Activated CD4-positive, alpha-beta T cell treated with anti-CD3 and anti-CD28 coated beads for 36 hours (primary cell): ENCODE data around the gene SCMH1. TPM values are rescaled to one million over a fixed set of nuclear protein-coding genes. Genes with fewer than 3 reads are reported as not detected.
"Not testable (repeated sequence)": the region's sequence is repeated elsewhere in the genome, so short reads cannot be mapped to it uniquely, and the experiment has no call there.

Experiments
- ATAC-seq: fragments of 200-7000 bp; cut with Tn5 transposase; one replicate; pipeline ENCODE4 v1.10.0; 2021; ENCODE audit warnings: mild to moderate bottlenecking, moderate library complexity
- CTCF ChIA-PET: fragments of 350-600 bp; sonication (Branson Sonifier 250); formaldehyde crosslinking; loops from one replicate; lab custom pipeline; 2021; ENCODE audit warnings: antibody characterized with exemption; lab: Charles Lee
- POLR2A ChIA-PET: fragments of 350-600 bp; sonication (Branson Sonifier 250); formaldehyde crosslinking; loops from one replicate; lab custom pipeline; 2021; ENCODE audit warnings: antibody characterized with exemption, inconsistent platforms; lab: Charles Lee
- DNase-seq: peaks from one replicate; pipeline ENCODE4 v3.0.0-alpha.2; 2020
- H3K27ac Mint-ChIP-seq: one replicate; pipeline ENCODE4 v1.8.0; 2021; ENCODE audit warnings: mixed read lengths
- H3K27me3 Mint-ChIP-seq: one replicate; pipeline ENCODE4 v1.8.0; 2021; ENCODE audit warnings: mixed read lengths
- H3K36me3 Mint-ChIP-seq: one replicate; pipeline ENCODE4 v1.8.0; 2021; ENCODE audit warnings: low read depth, mixed read lengths
- H3K4me1 Mint-ChIP-seq: one replicate; pipeline ENCODE4 v1.8.0; 2021; ENCODE audit warnings: mixed read lengths
- H3K4me3 Mint-ChIP-seq: one replicate; pipeline ENCODE4 v1.8.0; 2021; ENCODE audit warnings: mild to moderate bottlenecking, moderate library complexity, mixed read lengths
- H3K9me3 Mint-ChIP-seq: one replicate; pipeline ENCODE4 v1.8.0; 2021; ENCODE audit warnings: low read depth, mixed read lengths
- intact Hi-C, 2 experiments: fragments of 100-400 bp; cut with DNase I in 1 of 2; cut with micrococcal nuclease in 1 of 2; formaldehyde crosslinking; loops; one replicate each; pipeline versions ENCODE4 v1.14.2 to v1.15.1; 2022 to 2024; cut with DNase I, micrococcal nuclease
- total RNA-seq, 2 experiments: library from RNA; stranded (reverse); gene quantifications; one replicate each; pipeline ENCODE4 v1.2.3, GENCODE V29; 2021

SCMH1 gene
- total RNA-seq, 2 experiments from 2014 or later = 23.7 to 31.0 TPM

DNA sequence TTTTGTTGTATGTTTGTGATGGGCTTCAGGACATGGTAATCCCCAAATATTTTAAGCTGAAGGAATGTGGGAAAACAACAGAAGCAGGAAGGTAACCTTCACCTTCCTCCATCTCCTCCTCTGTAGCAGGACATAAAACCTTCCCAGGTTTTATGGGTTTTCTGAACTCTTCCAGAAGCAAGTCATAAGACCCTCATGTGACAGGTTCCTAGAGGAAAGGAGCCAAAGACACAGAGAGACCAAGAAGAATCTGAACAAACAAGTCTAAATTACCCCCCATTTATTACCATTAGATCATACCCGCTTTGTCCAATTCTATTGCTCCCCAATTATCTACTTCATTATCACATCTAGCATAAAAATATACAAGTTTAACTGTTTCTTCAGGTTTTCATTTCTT is 28.8 kb downstream of the SCMH1 start:
- POLR2A ChIA-PET = no interaction called here
- H3K27ac Mint-ChIP-seq = no peak overlapping the region
- H3K27me3 Mint-ChIP-seq = no peaks in the 10 kb centered on the region
- intact Hi-C loops = no loop called here
- H3K36me3 Mint-ChIP-seq = peaks cover 39% of the 10 kb centered on the region
- peaks cover 20% of the 10 kb centered on the region for H3K9me3 Mint-ChIP-seq
- CTCF ChIA-PET = no interaction called here
- peaks cover 5% of the 10 kb centered on the region for H3K4me1 Mint-ChIP-seq
- DNase-seq (no peak), ATAC-seq (no peak)
- no peak overlapping the region for H3K4me3 Mint-ChIP-seq

DNA sequence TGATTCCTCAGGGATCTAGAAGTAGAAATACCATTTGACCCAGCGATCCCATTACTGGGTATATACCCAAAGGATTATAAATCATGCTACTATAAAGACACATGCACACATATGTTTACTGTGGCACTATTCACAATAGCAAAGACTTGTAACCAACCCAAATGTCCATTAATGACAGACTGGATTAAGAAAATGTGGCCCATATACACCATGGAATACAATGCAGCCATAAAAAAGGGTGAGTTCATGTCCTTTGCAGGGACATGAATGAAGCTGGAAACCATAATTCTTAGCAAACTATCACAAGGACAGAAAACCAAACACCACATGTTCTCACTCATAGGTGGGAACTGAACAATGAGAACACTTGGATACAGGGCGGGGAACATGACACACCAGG is 30.5 kb downstream of the SCMH1 start:
- H3K4me1 Mint-ChIP-seq, H3K27ac Mint-ChIP-seq, ATAC-seq, H3K27me3 Mint-ChIP-seq, CTCF ChIA-PET, intact Hi-C loops, H3K4me3 Mint-ChIP-seq, DNase-seq, POLR2A ChIA-PET: not testable (repeated sequence)
- Mint-ChIP-seq H3K36me3 (peaks cover 25% of the 10 kb centered on the region), H3K9me3 (peaks cover 14% of the 10 kb centered on the region)

DNA sequence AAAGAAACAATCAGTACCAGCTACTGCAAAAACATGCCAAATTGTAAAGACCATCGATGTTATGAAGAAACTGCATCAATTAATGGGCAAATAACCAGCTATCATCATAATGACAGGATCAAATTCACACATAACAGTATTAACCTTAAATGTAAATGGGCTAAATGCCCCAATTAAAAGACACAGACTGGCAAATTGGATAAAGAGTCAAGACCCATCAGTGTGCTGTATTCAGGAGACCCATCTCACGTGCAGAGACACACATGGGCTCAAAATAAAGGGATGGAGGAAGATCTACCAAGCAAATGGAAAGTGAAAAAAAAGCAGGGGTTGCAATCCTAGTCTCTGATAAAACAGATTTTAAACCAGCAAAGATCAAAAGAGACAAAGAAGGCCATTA is 35.1 kb downstream of the SCMH1 start:
- intact Hi-C loops, H3K27ac Mint-ChIP-seq, H3K4me3 Mint-ChIP-seq, CTCF ChIA-PET, ATAC-seq, DNase-seq, H3K4me1 Mint-ChIP-seq, POLR2A ChIA-PET, H3K27me3 Mint-ChIP-seq: not testable (repeated sequence)
- Mint-ChIP-seq H3K9me3 (peaks cover 22% of the 10 kb centered on the region), H3K36me3 (peaks cover 42% of the 10 kb centered on the region)

DNA sequence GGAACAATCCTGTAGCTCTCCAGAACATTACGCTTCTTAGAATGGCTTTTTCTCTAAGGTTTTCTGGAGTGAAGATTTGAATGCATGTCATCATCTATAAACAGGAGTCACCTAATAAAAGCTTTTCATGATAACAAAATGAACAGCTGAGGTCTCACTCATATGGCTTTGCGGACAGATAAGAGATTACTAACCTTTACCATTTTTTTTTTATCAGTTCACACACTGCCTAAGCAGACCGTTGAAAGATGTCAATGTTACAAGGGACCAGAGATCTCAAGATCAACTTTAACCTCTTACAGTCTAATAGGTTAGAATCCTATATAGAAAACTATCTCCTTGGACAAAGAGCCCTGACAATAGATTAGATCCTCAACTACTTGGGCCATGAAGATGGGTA is 41.4 kb downstream of the SCMH1 start:
- Mint-ChIP-seq H3K36me3 (peaks cover 20% of the 10 kb centered on the region), H3K4me1 (no peaks in the 10 kb centered on the region), H3K4me3 (no peak overlapping the region), H3K9me3 (peaks cover 4% of the 10 kb centered on the region), H3K27ac (no peak overlapping the region), H3K27me3 (no peaks in the 10 kb centered on the region)
- ATAC-seq (no peak), DNase-seq (no peak)
- ChIA-PET CTCF (no interaction called here), POLR2A (no interaction called here)
- intact Hi-C loops = no loop called here

DNA sequence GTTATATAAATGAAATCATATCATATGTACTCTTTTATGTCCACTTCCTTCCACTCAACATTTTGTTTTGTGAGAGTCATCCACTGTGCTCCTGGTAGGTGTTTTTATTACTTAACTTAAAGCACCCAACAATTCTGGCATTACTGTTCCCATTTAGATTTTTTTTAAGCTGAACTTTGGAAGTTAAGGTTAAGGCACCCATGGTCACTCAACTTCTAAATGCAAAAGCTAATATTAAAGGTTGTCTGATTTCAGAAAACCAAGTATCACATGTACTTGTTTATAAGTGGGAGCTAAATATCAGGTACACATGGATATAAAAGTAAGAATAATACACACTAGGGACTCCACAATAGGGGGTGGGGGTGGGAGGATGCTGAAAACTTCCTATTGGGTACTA is 42.7 kb downstream of the SCMH1 start:
- CTCF ChIA-PET = no interaction called here
- intact Hi-C loops = no loop called here

DNA sequence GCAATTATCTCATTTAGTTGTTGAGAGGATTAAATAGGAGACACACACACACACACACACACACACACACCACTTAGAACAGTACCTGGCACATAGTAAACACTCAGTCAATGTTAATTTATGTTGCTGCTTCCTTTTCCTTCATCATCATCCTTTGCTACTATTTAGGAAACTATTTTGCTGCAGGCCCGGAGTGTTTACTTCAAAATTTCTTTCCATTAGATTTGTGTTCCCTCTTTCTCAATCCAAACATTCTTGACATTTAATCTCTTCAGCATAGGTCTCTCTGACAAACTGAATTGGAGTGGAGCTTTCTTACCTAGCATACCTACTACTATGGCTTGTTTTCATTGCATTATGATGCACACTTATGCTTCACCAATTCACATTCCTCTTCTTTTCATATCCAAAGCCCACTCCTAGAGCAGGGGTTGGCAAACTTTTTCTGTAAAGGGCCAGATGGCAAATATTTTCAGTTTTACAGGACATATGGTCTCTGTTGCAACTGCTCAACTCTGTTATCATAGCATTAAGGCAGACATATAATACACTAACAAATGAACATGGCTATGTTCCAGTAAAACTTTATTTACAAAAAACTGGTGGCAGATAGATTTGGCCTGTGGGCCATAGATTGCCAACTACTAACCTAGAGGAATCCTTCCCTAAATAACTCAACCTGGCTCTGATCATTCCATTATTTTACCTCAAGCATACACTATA is 49.5 kb downstream of the SCMH1 start:
- POLR2A ChIA-PET = no interaction called here
- Mint-ChIP-seq H3K27me3 (no peaks in the 10 kb centered on the region), H3K4me3 (no peak overlapping the region), H3K27ac (no peak overlapping the region), H3K9me3 (no peaks in the 10 kb centered on the region), H3K36me3 (peaks cover 6% of the 10 kb centered on the region), H3K4me1 (no peaks in the 10 kb centered on the region)
- intact Hi-C loops = no loop called here
- no peak for DNase-seq
- ATAC-seq = no peak
- CTCF ChIA-PET = interaction anchor here (0.9 kb wide), 1 partner anchor 19 kb away, joined by 4 read pairs; no protein-coding TSS in a partner anchor

More for the DNA sequence above, 42.7 kb downstream of the SCMH1 start:
- Mint-ChIP-seq H3K9me3 (peaks cover 3% of the 10 kb centered on the region), H3K36me3 (peaks cover 9% of the 10 kb centered on the region), H3K27me3 (no peaks in the 10 kb centered on the region), H3K27ac (no peak overlapping the region), H3K4me1 (no peaks in the 10 kb centered on the region), H3K4me3 (no peak overlapping the region)
- DNase-seq = no peak
- no peak for ATAC-seq
- POLR2A ChIA-PET = no interaction called here

DNA sequence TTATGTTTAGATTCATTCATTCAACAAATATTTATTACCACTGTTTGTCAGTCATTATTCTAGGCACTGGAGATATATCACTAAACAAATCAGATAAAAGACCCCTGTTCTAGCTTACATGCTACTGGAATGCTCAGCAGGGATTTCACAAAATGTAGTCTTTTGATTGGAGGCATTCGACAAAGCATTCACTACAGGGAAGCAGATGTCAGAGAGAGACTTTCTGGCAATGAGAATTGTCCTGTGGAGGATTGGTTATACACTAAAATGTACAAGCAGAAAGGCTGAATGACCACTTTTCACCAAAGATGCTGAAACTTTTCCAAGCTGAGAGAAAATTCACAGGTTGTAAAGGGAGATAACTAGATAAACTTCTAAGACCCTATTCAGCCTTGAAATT is 57.7 kb downstream of the SCMH1 start:
- ATAC-seq = no peak
- no peaks in the 10 kb centered on the region for H3K27me3 Mint-ChIP-seq

DNA sequence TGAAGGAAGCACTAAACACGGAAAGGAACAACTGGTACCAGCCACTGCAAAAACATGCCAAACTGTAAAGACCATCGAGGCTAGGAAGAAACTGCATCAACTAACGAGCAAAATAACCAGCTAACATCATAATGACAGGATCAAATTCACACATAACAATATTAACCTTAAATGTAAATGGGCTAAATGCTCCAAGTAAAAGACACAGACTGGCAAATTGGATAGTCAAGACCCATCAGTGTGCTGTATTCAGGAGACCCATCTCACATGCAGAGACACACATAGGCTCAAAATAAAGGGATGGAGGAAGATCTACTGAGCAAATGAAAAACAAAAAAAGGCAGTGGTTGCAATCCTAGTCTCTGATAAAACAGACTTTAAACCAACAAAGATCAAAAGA is 63.9 kb downstream of the SCMH1 start:
- H3K27me3 Mint-ChIP-seq, CTCF ChIA-PET, DNase-seq, intact Hi-C loops, ATAC-seq, H3K9me3 Mint-ChIP-seq, H3K27ac Mint-ChIP-seq, H3K4me1 Mint-ChIP-seq, POLR2A ChIA-PET, H3K4me3 Mint-ChIP-seq: not testable (repeated sequence)
- peaks cover 50% of the 10 kb centered on the region for H3K36me3 Mint-ChIP-seq

More for the DNA sequence above, 57.7 kb downstream of the SCMH1 start:
- DNase-seq = no peak
- CTCF ChIA-PET = no interaction called here
- H3K27ac Mint-ChIP-seq = no peak overlapping the region
- POLR2A ChIA-PET = interaction anchor here (0.6 kb wide), 1 partner anchor 1647 kb away, joined by 5 read pairs; no protein-coding TSS in a partner anchor
- H3K4me3 Mint-ChIP-seq = no peak overlapping the region
- no peaks in the 10 kb centered on the region for H3K4me1 Mint-ChIP-seq
- H3K36me3 Mint-ChIP-seq = peaks cover 32% of the 10 kb centered on the region
- intact Hi-C loops = no loop called here
- H3K9me3 Mint-ChIP-seq = peaks cover under 1% of the 10 kb centered on the region

DNA sequence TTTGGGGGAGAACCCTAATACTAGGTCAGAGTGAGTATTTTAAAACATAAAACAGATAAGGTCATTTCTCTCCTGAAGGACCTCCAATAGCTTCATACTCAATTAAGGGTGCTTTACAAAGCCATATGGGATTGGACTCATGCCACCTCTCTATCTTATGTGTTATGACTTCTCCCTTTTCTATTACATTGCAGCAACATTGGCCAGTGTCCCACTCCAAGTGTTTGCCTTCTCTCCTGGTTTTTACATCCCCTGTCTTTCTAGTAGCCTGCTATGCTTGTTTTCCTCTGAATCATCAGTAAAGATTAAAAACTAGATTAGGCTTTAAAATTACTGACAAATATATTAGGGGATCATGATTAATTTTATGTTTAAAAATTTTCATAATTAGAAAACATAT is 66.6 kb downstream of the SCMH1 start:
- Mint-ChIP-seq H3K9me3 (peaks cover 11% of the 10 kb centered on the region), H3K4me1 (peaks cover 12% of the 10 kb centered on the region), H3K27ac (no peak overlapping the region), H3K36me3 (peaks cover 43% of the 10 kb centered on the region), H3K4me3 (no peak overlapping the region), H3K27me3 (no peaks in the 10 kb centered on the region)
- no peak for ATAC-seq
- POLR2A ChIA-PET = no interaction called here
- CTCF ChIA-PET = no interaction called here
- intact Hi-C loops = no loop called here
- no peak for DNase-seq

DNA sequence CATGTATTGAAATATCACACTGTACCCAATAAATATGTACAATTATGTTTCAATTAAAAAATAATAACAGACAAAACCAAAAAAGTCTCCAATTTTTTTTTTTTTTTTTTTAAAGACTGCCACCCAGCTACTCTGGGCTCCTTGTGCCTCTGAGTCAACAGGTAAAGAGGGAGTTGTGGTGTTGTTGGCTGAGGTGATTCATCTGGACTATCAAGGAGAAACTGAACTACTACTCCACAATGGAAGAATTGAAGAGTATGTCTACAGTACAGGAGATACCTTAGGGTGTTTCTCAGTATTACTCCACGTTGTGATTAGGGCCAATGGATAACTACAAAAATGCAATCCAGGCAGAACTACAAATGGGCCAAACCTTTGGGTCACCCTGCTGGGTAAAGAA is 67.9 kb downstream of the SCMH1 start:
- ChIA-PET POLR2A (no interaction called here), CTCF (interaction anchor here (0.6 to 1.2 kb wide), 3 partner anchors 19 to 157 kb away, joined by 3 to 4 read pairs (median 4); no protein-coding TSS in a partner anchor)
- intact Hi-C loops = no loop called here

DNA sequence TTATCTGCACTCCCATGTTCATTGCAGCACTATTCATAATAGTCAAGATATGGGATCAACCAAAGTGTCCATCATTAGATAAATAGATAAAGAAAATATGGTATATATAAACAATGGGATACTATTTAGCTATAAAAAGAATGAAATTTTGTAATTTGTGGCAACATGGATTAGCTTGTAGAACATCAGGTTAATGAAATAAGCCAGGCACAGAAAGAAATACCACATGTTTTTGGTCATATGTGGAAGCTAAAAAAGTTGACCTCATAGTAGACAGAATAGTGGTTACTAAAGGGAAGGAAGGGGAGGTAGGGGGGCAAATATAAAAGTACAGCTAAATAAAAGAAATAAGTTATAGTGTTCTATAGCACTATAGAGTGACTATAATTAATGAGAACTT is 68.5 kb downstream of the SCMH1 start:
- H3K9me3 Mint-ChIP-seq = peaks cover 8% of the 10 kb centered on the region
- POLR2A ChIA-PET = no interaction called here
- CTCF ChIA-PET = interaction anchor here (0.5 to 1.2 kb wide), 4 partner anchors 13 to 637 kb away, joined by 3 to 4 read pairs (median 4); no protein-coding TSS in a partner anchor
- no peak for ATAC-seq
- no peaks in the 10 kb centered on the region for H3K27me3 Mint-ChIP-seq
- no peak overlapping the region for H3K4me3 Mint-ChIP-seq
- no peak for DNase-seq
- peaks cover 46% of the 10 kb centered on the region for H3K36me3 Mint-ChIP-seq
- H3K27ac Mint-ChIP-seq = no peak overlapping the region
- intact Hi-C loops = no loop called here
- H3K4me1 Mint-ChIP-seq = peaks cover 12% of the 10 kb centered on the region

More for the DNA sequence above, 67.9 kb downstream of the SCMH1 start:
- H3K9me3 Mint-ChIP-seq = peaks cover 9% of the 10 kb centered on the region
- no peak overlapping the region for H3K4me3 Mint-ChIP-seq
- DNase-seq (no peak), ATAC-seq (peak; percentile 74)
- peaks cover 12% of the 10 kb centered on the region for H3K4me1 Mint-ChIP-seq
- H3K27me3 Mint-ChIP-seq = no peaks in the 10 kb centered on the region
- H3K36me3 Mint-ChIP-seq = peaks cover 46% of the 10 kb centered on the region
- no peak overlapping the region for H3K27ac Mint-ChIP-seq

DNA sequence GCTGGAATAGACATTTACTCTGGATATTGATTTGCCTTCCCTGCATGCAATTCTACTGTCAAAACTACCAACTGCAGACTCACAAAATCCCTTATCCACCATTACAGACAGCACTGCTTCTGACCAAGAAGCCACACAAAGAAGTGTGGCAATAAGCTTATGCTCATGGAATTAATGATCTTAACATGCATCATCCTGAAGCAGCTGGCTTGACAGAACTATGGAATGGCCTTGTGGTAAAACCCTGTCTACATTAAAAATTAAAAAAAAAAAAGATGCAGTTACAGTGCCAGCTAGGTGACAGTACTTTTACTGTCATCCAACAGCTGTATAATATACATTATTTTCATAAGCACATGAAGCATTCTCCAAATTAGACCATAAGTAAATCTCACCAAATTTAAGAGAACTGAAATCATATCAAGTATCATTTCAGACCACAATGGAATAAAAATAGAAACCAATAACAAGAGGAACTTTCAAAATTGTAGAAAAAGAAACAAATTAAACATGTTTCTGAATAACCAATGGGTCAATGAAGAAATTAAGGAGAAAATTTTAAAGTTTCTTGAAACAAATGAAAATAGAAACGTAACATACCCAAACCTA is 70.7 kb downstream of the SCMH1 start:
- peaks cover 48% of the 10 kb centered on the region for H3K36me3 Mint-ChIP-seq
- H3K4me3 Mint-ChIP-seq = no peak overlapping the region
- ChIA-PET POLR2A (no interaction called here), CTCF (interaction anchor here (0.7 kb wide), 1 partner anchor 359 kb away, joined by 5 read pairs; no protein-coding TSS in a partner anchor)
- H3K4me1 Mint-ChIP-seq = peaks cover 12% of the 10 kb centered on the region
- DNase-seq (no peak), ATAC-seq (no peak)
- H3K27ac Mint-ChIP-seq = no peak overlapping the region
- H3K9me3 Mint-ChIP-seq = peaks cover 16% of the 10 kb centered on the region
- intact Hi-C loops = no loop called here
- no peaks in the 10 kb centered on the region for H3K27me3 Mint-ChIP-seq
